H9 (cell line): ENCODE measurements around the gene DERA. TPM values are rescaled to one million over a fixed set of nuclear protein-coding genes. Genes with fewer than 3 reads are reported as not detected.

Experiments
- DNase-seq: peaks from one replicate; pipeline ENCODE4 v3.0.0-alpha.2; 2017
- H2AFZ ChIP-seq: one replicate; pipeline ENCODE4 v1.6.1; 2013; ENCODE audit warnings: mild to moderate bottlenecking, low read length, control low read depth, moderate library complexity
- H2AK5ac ChIP-seq: 2 replicates; pipeline ENCODE4 v1.6.1; 2013; ENCODE audit warnings: low read length, control low read depth, mixed read lengths; ENCODE audit not compliant: insufficient read length
- H2BK120ac ChIP-seq: one replicate; pipeline ENCODE4 v1.6.1; 2013; ENCODE audit warnings: low read depth, mild to moderate bottlenecking, low read length, control low read depth, inconsistent platforms; ENCODE audit not compliant: poor library complexity, severe bottlenecking
- H2BK12ac ChIP-seq: 2 replicates; pipeline ENCODE4 v1.6.1; 2013; ENCODE audit warnings: low read length, control low read depth, mixed read lengths, low read depth; ENCODE audit not compliant: insufficient read length
- H2BK15ac ChIP-seq: 2 replicates; pipeline ENCODE4 v1.6.1; 2013; ENCODE audit warnings: low read depth, low read length, control low read depth
- H2BK20ac ChIP-seq: one replicate; pipeline ENCODE4 v1.6.1; 2013; ENCODE audit warnings: low read depth, mild to moderate bottlenecking, low read length, control low read depth, inconsistent platforms; ENCODE audit not compliant: poor library complexity, severe bottlenecking
- H2BK5ac ChIP-seq: 2 replicates; pipeline ENCODE4 v1.6.1; 2013; ENCODE audit warnings: low read length, control low read depth, mixed read lengths; ENCODE audit not compliant: insufficient read length
- H3K14ac ChIP-seq: 2 replicates; pipeline ENCODE4 v1.6.1; 2013; ENCODE audit warnings: low read length, control low read depth; ENCODE audit not compliant: insufficient read depth
- H3K18ac ChIP-seq: 2 replicates; pipeline ENCODE4 v1.6.1; 2013; ENCODE audit warnings: low read depth, mild to moderate bottlenecking, mixed read lengths, low read length, control low read depth; ENCODE audit not compliant: insufficient read length
- H3K23ac ChIP-seq: 2 replicates; pipeline ENCODE4 v1.6.1; 2013; ENCODE audit warnings: low read length, control low read depth, mixed read lengths, low read depth; ENCODE audit not compliant: insufficient read length
- H3K23me2 ChIP-seq: 2 replicates; pipeline ENCODE4 v1.6.1; 2013; ENCODE audit warnings: low read depth, mild to moderate bottlenecking, mixed read lengths, low read length, control low read depth; ENCODE audit not compliant: insufficient read length, poor library complexity, severe bottlenecking
- H3K27ac ChIP-seq: 2 replicates; pipeline ENCODE4 v1.5.1; 2013; ENCODE audit warnings: low read length, control low read depth, mixed read lengths, low read depth; ENCODE audit not compliant: insufficient read length
- H3K27me3 ChIP-seq: 2 replicates; pipeline ENCODE4 v1.6.1; 2013; ENCODE audit warnings: low read length, control low read depth, inconsistent platforms; ENCODE audit not compliant: insufficient read depth
- H3K4ac ChIP-seq: 2 replicates; pipeline ENCODE4 v1.6.1; 2013; ENCODE audit warnings: low read depth, mild to moderate bottlenecking, control low read depth, inconsistent platforms, low read length, moderate library complexity
- H3K4me1 ChIP-seq: 2 replicates; pipeline ENCODE4 v1.6.1; 2013; ENCODE audit warnings: low read length, control low read depth, inconsistent platforms; ENCODE audit not compliant: insufficient read depth
- H3K4me2 ChIP-seq: 2 replicates; pipeline ENCODE4 v1.6.1; 2013; ENCODE audit warnings: low read length, control low read depth, mixed read lengths; ENCODE audit not compliant: insufficient read length, insufficient read depth
- H3K56ac ChIP-seq: 2 replicates; pipeline ENCODE4 v1.6.1; 2013; ENCODE audit warnings: low read depth, mild to moderate bottlenecking, mixed read lengths, low read length, control low read depth; ENCODE audit not compliant: insufficient read length
- H3K79me1 ChIP-seq: 2 replicates; pipeline ENCODE4 v1.6.1; 2013; ENCODE audit warnings: low read depth, mild to moderate bottlenecking, moderate library complexity, low read length, control low read depth, inconsistent platforms; ENCODE audit not compliant: insufficient read depth, poor library complexity, severe bottlenecking
- H3K79me2 ChIP-seq: 2 replicates; pipeline ENCODE4 v1.6.1; 2013; ENCODE audit warnings: low read length, control low read depth, inconsistent platforms; ENCODE audit not compliant: insufficient read depth
- H3K9ac ChIP-seq: 2 replicates; pipeline ENCODE4 v1.6.1; 2013; ENCODE audit warnings: low read length, control low read depth, mixed read lengths; ENCODE audit not compliant: insufficient read length; ENCODE audit errors: extremely low read depth
- H3K9me3 ChIP-seq: one replicate; pipeline ENCODE4 v1.6.1; 2013; ENCODE audit warnings: low read depth, low read length, inconsistent platforms; ENCODE audit not compliant: control insufficient read depth
- H3T11ph ChIP-seq: one replicate; pipeline ENCODE4 v1.6.1; 2013; ENCODE audit warnings: mild to moderate bottlenecking, low read length, control low read depth, inconsistent platforms
- H4K20me1 ChIP-seq: one replicate; pipeline ENCODE4 v1.6.1; 2013; ENCODE audit not compliant: control insufficient read depth, insufficient read length, insufficient read depth
- H4K5ac ChIP-seq: 2 replicates; pipeline ENCODE4 v1.6.1; 2013; ENCODE audit warnings: low read depth, mild to moderate bottlenecking, mixed read lengths, low read length, control low read depth; ENCODE audit not compliant: insufficient read length
- H4K8ac ChIP-seq: replicated peaks from 2 replicates; pipeline ENCODE4 v1.6.1; 2013; ENCODE audit warnings: low read length, control low read depth, mixed read lengths, low read depth; ENCODE audit not compliant: insufficient read length
- H4K91ac ChIP-seq: 2 replicates; pipeline ENCODE4 v1.6.1; 2013; ENCODE audit warnings: low read depth, mild to moderate bottlenecking, moderate library complexity, mixed read lengths, low read length, control low read depth; ENCODE audit not compliant: insufficient read length
- H3K27ac Mint-ChIP-seq, 3 experiments: 2 replicates in 2 of 3; 3 replicates in 1 of 3; pipeline ENCODE4 v1.8.0; 2020 to 2021; ENCODE audit warnings: mixed read lengths in 3 of 3, mild to moderate bottlenecking in 1 of 3, moderate library complexity in 1 of 3
- H3K27me3 Mint-ChIP-seq: 2 replicates; pipeline ENCODE4 v1.8.0; 2021; ENCODE audit warnings: low read depth, mild to moderate bottlenecking, moderate library complexity, mixed read lengths
- H3K36me3 Mint-ChIP-seq, 3 experiments: 2 replicates in 2 of 3; 3 replicates in 1 of 3; pipeline ENCODE4 v1.8.0; 2020 to 2021; ENCODE audit warnings: low read depth in 3 of 3, mixed read lengths in 3 of 3; ENCODE audit not compliant: insufficient read depth in 1 of 3
- H3K4me1 Mint-ChIP-seq, 2 experiments: 2 replicates each; pipeline ENCODE4 v1.8.0; 2020; ENCODE audit warnings: mixed read lengths in 2 of 2
- H3K4me3 Mint-ChIP-seq, 2 experiments: 2 replicates in 1 of 2; 3 replicates in 1 of 2; pipeline ENCODE4 v1.8.0; 2020 to 2021; ENCODE audit warnings: mild to moderate bottlenecking in 2 of 2, mixed read lengths in 2 of 2, moderate library complexity in 1 of 2
- H3K9me3 Mint-ChIP-seq, 2 experiments: 2 replicates in 1 of 2; 3 replicates in 1 of 2; pipeline ENCODE4 v1.8.0; 2020; ENCODE audit warnings: mild to moderate bottlenecking in 2 of 2, mixed read lengths in 2 of 2, moderate library complexity in 1 of 2
- WGBS: extraction: QIAGEN DNeasy Blood & Tissue Kit; methylation state at CpG from one replicate; pipeline ENCODE4 v1.1.7; 2013; ENCODE audit warnings: missing lambda C conversion rate, low lambda C conversion rate, mixed read lengths; ENCODE audit not compliant: insufficient read length; ENCODE audit errors: extremely low coverage; 5-methylcytosine and 5-hydroxymethylcytosine counted together
- total RNA-seq: library from RNA; stranded (reverse); gene quantifications from 2 replicates; pipeline ENCODE4 v1.2.1, GENCODE V29; 2021
- TF ChIP-seq, protein P1 (sequence below): fragments of 200-600 bp; sonication (generic); conservative IDR thresholded peaks from 3 replicates; pipeline ENCODE4 v1.8.0; 2021; ENCODE audit warnings: antibody characterized with exemption, mild to moderate bottlenecking

The DERA gene
- total RNA-seq, 1 experiment from 2014 or later, result 20.9 TPM

GRCh38 chr12:16016748-16017147 is 105.6 kb downstream of the DERA start:
- Histone ChIP-seq H3K56ac (no peak overlapping the region), H3K18ac (no peak overlapping the region), H2BK5ac (no peak overlapping the region), H2AFZ (no peak overlapping the region), H4K91ac (no peak overlapping the region), H3K79me2 (no peaks in the 10 kb centered on the region), H4K5ac (no peak overlapping the region), H2BK12ac (no peak overlapping the region), H3K27me3 (no peaks in the 10 kb centered on the region), H3K14ac (no peak overlapping the region), H3K4ac (no peak overlapping the region), H3T11ph (no peak overlapping the region), H3K23me2 (no peaks in the 10 kb centered on the region), H3K23ac (no peak overlapping the region), H3K4me2 (no peak overlapping the region), H2AK5ac (no peak overlapping the region), H3K9ac (no peak overlapping the region), H3K4me1 (no peaks in the 10 kb centered on the region), H4K8ac (no peak overlapping the region), H3K79me1 (no peaks in the 10 kb centered on the region), H3K9me3 (peaks cover 12% of the 10 kb centered on the region), H4K20me1 (no peaks in the 10 kb centered on the region), H3K27ac (no peak overlapping the region), H2BK20ac (no peak overlapping the region), H2BK15ac (no peak overlapping the region), H2BK120ac (no peak overlapping the region)
- no peak overlapping the region for H3K4me3 Mint-ChIP-seq
- WGBS, result no CpG with 5 or more reads among the region's 3 CpGs
- no peak for DNase-seq
- peaks cover 0 to 6% of the 10 kb centered on the region in 2 experiments; a peak in 1 of 4 replicates for H3K4me1 Mint-ChIP-seq
- no peaks in the 10 kb centered on the region; the same call in 1 of the 2 replicates for H3K27me3 Mint-ChIP-seq
- H3K27ac Mint-ChIP-seq, result no peak overlapping the region
- peaks cover 45 to 53% of the 10 kb centered on the region in 2 experiments for H3K9me3 Mint-ChIP-seq
- TF ChIP-seq, protein P1, sequence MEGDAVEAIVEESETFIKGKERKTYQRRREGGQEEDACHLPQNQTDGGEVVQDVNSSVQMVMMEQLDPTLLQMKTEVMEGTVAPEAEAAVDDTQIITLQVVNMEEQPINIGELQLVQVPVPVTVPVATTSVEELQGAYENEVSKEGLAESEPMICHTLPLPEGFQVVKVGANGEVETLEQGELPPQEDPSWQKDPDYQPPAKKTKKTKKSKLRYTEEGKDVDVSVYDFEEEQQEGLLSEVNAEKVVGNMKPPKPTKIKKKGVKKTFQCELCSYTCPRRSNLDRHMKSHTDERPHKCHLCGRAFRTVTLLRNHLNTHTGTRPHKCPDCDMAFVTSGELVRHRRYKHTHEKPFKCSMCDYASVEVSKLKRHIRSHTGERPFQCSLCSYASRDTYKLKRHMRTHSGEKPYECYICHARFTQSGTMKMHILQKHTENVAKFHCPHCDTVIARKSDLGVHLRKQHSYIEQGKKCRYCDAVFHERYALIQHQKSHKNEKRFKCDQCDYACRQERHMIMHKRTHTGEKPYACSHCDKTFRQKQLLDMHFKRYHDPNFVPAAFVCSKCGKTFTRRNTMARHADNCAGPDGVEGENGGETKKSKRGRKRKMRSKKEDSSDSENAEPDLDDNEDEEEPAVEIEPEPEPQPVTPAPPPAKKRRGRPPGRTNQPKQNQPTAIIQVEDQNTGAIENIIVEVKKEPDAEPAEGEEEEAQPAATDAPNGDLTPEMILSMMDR, result no peak
- peaks cover 37 to 73% (median 43%) of the 10 kb centered on the region in 3 experiments for H3K36me3 Mint-ChIP-seq
